ENCODE results near the gene PIGR. TPM values are rescaled to one million over a fixed set of nuclear protein-coding genes. Genes with fewer than 3 reads are reported as not detected.
A peak's percentile ranks its signal among the peaks of the same experiment; 100 is the strongest.

Gene PIGR
- total and polyA plus RNA-seq, 8 donors, result 0.11 to 587 (median 0.22) TPM

GRCh38 chr1:206969090-206969489 is 22.8 kb upstream of the PIGR start:
- Histone ChIP-seq H3K36me3 (no peaks in the 10 kb centered on the region), H3K4me3 (no peak overlapping the region), H3K27me3 (peaks cover 0 to 26% of the 10 kb centered on the region in 2 donors), H3K4me1 (peaks cover 0 to 41% of the 10 kb centered on the region in 2 donors), H3K9me3 (no peaks in the 10 kb centered on the region), H3K27ac (no peak overlapping the region)
- DNase-seq (no peak), ATAC-seq (no peak)
- TF ChIP-seq CTCF (IDR thresholded peaks at IDR 0.05), result no peak
- intact Hi-C loops (cut with DNase I), result no loop called here

- DNase-seq (peak in 1 of 4 donors; percentile 52), ATAC-seq (peak; percentile 86)
- TF ChIP-seq CTCF (IDR thresholded peaks at IDR 0.05), result no peak
- no peaks in the 10 kb centered on the region for H3K36me3 ChIP-seq
- no peaks in the 10 kb centered on the region for H3K9me3 ChIP-seq
- H3K4me3 ChIP-seq, result no peak overlapping the region
- peak overlapping the region in 1 of 2 donors; percentile 21 for H3K27ac ChIP-seq
- H3K4me1 ChIP-seq, result peaks cover 0 to 48% of the 10 kb centered on the region in 2 donors
- intact Hi-C loops (cut with DNase I), result no loop called here
- H3K27me3 ChIP-seq, result peaks cover 0 to 26% of the 10 kb centered on the region in 2 donors
Measured at GRCh38 chr1:206967096-206967849, 21.0 kb upstream of the PIGR start.

DNA sequence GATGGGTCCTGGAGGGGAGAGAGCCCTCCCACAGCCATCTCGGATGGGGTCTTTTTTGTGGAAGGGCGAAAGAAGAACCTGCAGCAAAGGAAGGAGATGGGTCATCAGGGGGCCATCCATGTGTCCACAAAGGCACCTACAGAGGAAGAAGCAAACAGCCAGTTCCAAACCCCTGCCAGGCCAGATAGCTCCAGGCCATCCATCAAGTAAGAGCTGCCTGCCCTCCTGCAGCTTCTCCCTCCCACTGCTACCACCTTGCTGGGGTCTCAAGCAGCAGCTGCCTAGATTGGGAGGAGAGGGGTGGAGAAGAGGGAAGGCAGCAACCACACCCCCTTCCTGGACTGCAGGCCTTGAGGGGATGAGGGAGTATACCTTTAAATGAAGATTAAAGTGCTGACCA is 19.5 kb upstream of the PIGR start:
- peaks cover 0 to 52% of the 10 kb centered on the region in 2 donors for H3K4me1 ChIP-seq
- no peak for ATAC-seq
- intact Hi-C loops (cut with DNase I), result no loop called here

DNA sequence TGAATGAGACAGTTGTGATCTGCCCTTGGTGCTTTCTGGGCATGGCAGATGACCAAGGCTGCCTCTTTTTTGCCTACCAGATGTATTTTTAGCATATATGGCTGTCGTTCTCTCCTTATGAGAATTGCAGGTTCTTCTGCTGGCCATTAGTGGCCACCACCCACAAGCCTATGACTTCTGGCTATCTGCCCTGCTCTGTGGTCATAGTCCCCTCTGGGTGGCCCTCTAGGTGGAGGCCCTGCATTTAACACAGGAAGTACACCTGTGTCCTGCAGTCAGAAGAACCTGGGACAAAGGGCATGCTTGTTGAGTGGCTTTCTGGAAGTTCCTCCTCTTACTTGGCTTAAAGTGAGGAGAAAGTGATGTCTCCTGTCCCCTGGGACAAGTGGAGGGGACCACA is 17.5 kb upstream of the PIGR start:
- TF ChIP-seq CTCF (IDR thresholded peaks at IDR 0.05), result no peak
- DNase-seq (no peak), ATAC-seq (no peak)
- H3K36me3 ChIP-seq, result no peaks in the 10 kb centered on the region
- intact Hi-C loops (cut with DNase I), result no loop called here
- H3K9me3 ChIP-seq, result no peaks in the 10 kb centered on the region
- no peak overlapping the region for H3K4me3 ChIP-seq
- peaks cover 0 to 34% of the 10 kb centered on the region in 2 donors for H3K4me1 ChIP-seq
- no peak overlapping the region for H3K27ac ChIP-seq
- H3K27me3 ChIP-seq, result peaks cover 0 to 3% of the 10 kb centered on the region in 2 donors

More for the DNA sequence above, 19.5 kb upstream of the PIGR start:
- H3K9me3 ChIP-seq, result no peaks in the 10 kb centered on the region
- H3K27ac ChIP-seq, result no peak overlapping the region
- DNase-seq, result no peak
- peaks cover 0 to 23% of the 10 kb centered on the region in 2 donors for H3K27me3 ChIP-seq
- H3K36me3 ChIP-seq, result no peaks in the 10 kb centered on the region
- no peak overlapping the region for H3K4me3 ChIP-seq
- TF ChIP-seq CTCF (IDR thresholded peaks at IDR 0.05), result no peak

DNA sequence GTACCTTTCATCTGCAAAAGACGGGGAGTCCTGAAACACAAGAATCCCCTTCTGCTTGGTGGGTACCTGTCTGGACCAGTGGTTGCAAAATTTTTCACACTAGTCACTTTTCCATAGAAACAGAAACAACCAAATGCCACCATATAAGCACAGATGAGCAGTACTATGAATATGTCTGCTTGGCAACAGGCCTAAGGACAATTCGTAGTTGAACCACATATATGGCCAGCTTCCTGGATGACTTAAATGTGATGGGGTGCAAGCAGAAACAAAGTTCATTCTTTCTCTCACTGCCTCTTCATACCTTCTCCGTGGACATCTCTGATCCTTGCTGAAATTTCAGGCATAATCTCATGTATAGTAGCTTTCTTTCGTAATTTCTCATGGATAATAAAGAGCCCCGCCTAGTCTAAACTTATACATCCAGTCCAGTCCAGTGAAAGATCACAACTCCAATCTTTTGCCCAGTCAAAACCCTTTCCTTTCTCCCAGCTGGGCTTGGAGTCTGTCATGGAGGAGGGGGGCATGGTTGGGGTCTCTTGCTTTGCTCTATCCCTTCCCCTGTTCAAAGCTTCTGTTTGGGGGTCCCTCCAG is 16.9 kb upstream of the PIGR start:
- TF ChIP-seq CTCF (IDR thresholded peaks at IDR 0.05), result no peak
- Histone ChIP-seq H3K9me3 (no peaks in the 10 kb centered on the region), H3K4me1 (peaks cover 0 to 29% of the 10 kb centered on the region in 2 donors), H3K4me3 (no peak overlapping the region), H3K27ac (no peak overlapping the region), H3K27me3 (no peaks in the 10 kb centered on the region), H3K36me3 (no peaks in the 10 kb centered on the region)
- no peak for DNase-seq
- ATAC-seq, result no peak
- intact Hi-C loops (cut with DNase I), result no loop called here
